ENCODE measurements around the gene TNMD.
"Not testable (repeated sequence)": the region's sequence is repeated elsewhere in the genome, so short reads cannot be mapped to it uniquely, and the experiment has no call there.

Gene TNMD
- 0 reads per million in 3 donors for total RNA-seq

DNA sequence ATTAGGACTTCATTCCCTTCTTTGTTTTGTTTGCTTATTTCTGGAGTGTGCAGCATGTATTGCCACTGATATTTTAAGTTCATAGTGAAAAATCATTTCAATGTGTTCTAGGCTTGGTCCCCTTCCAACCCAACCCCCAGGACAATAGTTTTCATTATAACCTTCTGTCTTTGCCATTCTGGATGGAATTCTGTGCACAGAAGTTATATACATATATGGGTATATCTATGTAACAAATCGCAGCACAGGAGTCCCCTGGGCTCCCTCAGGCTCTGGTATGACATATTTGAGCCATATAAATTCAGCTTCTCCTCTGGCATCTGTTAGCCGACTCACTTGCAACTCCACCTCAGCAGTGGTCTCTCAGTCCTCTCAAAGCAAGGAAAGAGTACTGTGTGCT is at the start of gene TNMD:
TNMD (plus strand) TSS at position 326 of the 400 bp plus-strand sequence. CDS start 83 bp downstream, outside the sequence.
- H3K27me3 ChIP-seq (replicated peaks; ENCODE audit: control insufficient read depth, insufficient read depth, low read length, poor library complexity, severe bottlenecking), result no peaks in the 10 kb centered on the region
- H3K9me3 ChIP-seq (ENCODE audit: control insufficient read depth, low read length), result no peaks in the 10 kb centered on the region
- H3K27ac ChIP-seq (ENCODE audit: insufficient read depth, low read length, poor library complexity, severe bottlenecking), result no peak within 1 kb of the TSS
- H3K36me3 ChIP-seq (ENCODE audit: control insufficient read depth, insufficient read depth, low read length), result no peaks in the 10 kb centered on the region
- no peak for DNase-seq
- no peak within 1 kb of the TSS for H3K4me3 ChIP-seq (ENCODE audit: insufficient read depth, low read depth, low read length, poor library complexity, severe bottlenecking)
- no peaks in the 10 kb centered on the region for H3K4me1 ChIP-seq (ENCODE audit: control insufficient read depth, insufficient read depth, low read length, poor library complexity, severe bottlenecking)

DNA sequence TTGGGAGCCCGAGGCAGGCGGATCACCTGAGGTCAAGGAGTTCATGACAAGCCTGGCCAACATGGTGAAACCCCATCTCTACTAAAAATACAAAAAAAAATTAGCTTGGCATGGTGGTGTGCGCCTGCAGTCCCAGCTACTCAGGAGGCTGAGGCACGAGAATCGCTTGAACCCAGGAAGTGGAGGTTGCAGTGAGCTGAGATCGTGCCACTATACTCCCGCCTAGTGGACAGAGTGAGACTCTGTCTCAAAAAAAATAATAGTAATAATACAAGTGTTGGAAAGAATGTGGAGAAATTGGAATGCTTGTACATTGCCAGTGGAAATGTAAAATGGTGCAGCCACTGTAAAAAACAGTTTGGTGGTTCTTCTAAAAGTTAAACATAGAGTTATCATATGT is 19.2 kb upstream of the TNMD start:
- not testable (repeated sequence) for DNase-seq; H3K4me1 ChIP-seq (ENCODE audit: control insufficient read depth, insufficient read depth, low read length, poor library complexity, severe bottlenecking); H3K9me3 ChIP-seq (ENCODE audit: control insufficient read depth, low read length); H3K4me3 ChIP-seq (ENCODE audit: insufficient read depth, low read depth, low read length, poor library complexity, severe bottlenecking); H3K27me3 ChIP-seq (replicated peaks; ENCODE audit: control insufficient read depth, insufficient read depth, low read length, poor library complexity, severe bottlenecking); H3K27ac ChIP-seq (ENCODE audit: insufficient read depth, low read length, poor library complexity, severe bottlenecking); H3K36me3 ChIP-seq (ENCODE audit: control insufficient read depth, insufficient read depth, low read length)

DNA sequence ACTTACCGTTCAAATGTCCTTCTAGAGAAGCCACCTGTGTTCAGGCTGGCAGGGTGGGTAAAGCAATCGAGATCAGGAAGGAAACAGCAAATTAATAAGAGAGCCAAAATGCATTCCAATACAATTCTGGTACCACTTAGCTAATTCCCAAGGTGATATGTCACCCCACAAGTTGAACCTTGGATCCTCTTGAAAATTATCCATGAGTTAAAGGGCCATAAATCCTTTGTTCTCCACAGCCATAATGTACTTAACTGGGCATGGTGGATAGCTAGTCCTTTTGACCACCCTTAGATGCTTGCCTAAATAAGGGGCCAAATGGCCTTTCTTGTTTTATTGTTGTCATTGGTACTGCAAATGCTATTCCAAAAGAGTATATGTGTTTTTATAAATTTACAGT is 2.0 kb downstream of the TNMD start:
- no peaks in the 10 kb centered on the region for H3K4me1 ChIP-seq (ENCODE audit: control insufficient read depth, insufficient read depth, low read length, poor library complexity, severe bottlenecking)

DNA sequence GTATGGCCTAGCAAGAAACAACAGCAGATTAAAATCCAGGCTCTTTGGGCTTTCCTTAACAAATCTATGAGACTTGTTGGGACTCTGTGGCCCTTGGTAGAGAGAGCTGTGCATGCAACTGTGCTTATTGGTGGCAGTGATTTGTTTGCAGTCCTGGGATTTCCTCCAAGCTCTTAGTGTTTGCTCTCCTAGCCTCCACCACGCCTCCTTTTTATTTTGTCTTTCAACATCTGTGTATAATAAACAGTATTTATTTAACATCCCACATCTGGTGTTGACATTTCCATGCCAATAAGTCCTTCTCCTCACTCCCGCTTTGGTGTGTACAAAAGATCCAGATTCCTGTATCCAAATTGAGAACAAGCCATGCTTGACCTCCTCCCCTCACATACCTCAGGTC is 3.1 kb downstream of the TNMD start:
- no peaks in the 10 kb centered on the region for H3K36me3 ChIP-seq (ENCODE audit: control insufficient read depth, insufficient read depth, low read length)
- no peaks in the 10 kb centered on the region for H3K4me1 ChIP-seq (ENCODE audit: control insufficient read depth, insufficient read depth, low read length, poor library complexity, severe bottlenecking)
- no peak for DNase-seq
- no peaks in the 10 kb centered on the region for H3K9me3 ChIP-seq (ENCODE audit: control insufficient read depth, low read length)
- H3K4me3 ChIP-seq (ENCODE audit: insufficient read depth, low read depth, low read length, poor library complexity, severe bottlenecking), result no peak overlapping the region
- H3K27ac ChIP-seq (ENCODE audit: insufficient read depth, low read length, poor library complexity, severe bottlenecking), result no peak overlapping the region
- no peaks in the 10 kb centered on the region for H3K27me3 ChIP-seq (replicated peaks; ENCODE audit: control insufficient read depth, insufficient read depth, low read length, poor library complexity, severe bottlenecking)

More for the DNA sequence above, 2.0 kb downstream of the TNMD start:
- no peak for DNase-seq
- H3K4me3 ChIP-seq (ENCODE audit: insufficient read depth, low read depth, low read length, poor library complexity, severe bottlenecking), result no peak overlapping the region
- H3K27me3 ChIP-seq (replicated peaks; ENCODE audit: control insufficient read depth, insufficient read depth, low read length, poor library complexity, severe bottlenecking), result no peaks in the 10 kb centered on the region
- H3K9me3 ChIP-seq (ENCODE audit: control insufficient read depth, low read length), result no peaks in the 10 kb centered on the region
- H3K36me3 ChIP-seq (ENCODE audit: control insufficient read depth, insufficient read depth, low read length), result no peaks in the 10 kb centered on the region
- no peak overlapping the region for H3K27ac ChIP-seq (ENCODE audit: insufficient read depth, low read length, poor library complexity, severe bottlenecking)

DNA sequence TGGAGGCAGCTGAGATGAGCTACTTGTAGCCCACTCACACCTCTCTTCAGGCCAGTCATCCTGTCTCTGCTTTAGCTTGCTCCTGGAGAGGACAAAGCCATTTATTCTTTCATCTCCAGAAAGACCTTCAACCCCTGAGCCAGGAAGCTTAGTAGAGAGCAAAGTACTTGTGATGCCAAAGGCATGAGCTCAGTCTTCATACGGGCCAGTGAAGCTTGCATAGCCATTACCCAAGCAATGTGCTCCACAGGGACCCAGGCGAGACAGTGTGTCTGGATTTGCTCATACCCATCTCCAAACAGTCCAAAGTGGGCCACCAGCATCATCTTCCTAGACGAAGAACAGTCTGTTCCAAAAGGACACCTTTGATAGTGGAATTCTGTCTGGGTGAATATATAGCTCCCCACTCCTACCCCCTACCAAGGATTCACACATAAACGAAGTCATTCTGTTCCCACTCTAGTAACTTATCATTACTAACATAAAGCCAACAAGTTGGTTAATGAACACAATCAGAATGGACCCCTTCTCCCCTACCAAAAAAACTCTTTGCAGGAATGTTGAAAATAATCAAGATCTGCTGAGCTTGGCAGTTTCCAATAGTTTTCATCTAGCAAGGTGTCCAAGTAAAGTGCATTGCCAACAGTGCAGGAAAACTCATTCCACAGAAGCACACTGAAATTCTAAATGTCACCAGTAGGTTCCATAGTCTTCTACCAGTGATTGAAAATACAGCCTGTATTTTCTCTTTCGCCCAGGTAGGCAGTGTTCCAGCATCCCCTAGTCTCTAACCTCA is 6.7 kb downstream of the TNMD start:
- Histone ChIP-seq H3K36me3 (ENCODE audit: control insufficient read depth, insufficient read depth, low read length) (no peaks in the 10 kb centered on the region), H3K9me3 (ENCODE audit: control insufficient read depth, low read length) (no peaks in the 10 kb centered on the region), H3K27me3 (replicated peaks; ENCODE audit: control insufficient read depth, insufficient read depth, low read length, poor library complexity, severe bottlenecking) (no peaks in the 10 kb centered on the region), H3K4me1 (ENCODE audit: control insufficient read depth, insufficient read depth, low read length, poor library complexity, severe bottlenecking) (no peaks in the 10 kb centered on the region), H3K4me3 (ENCODE audit: insufficient read depth, low read depth, low read length, poor library complexity, severe bottlenecking) (no peak overlapping the region), H3K27ac (ENCODE audit: insufficient read depth, low read length, poor library complexity, severe bottlenecking) (no peak overlapping the region)
- DNase-seq, result no peak

DNA sequence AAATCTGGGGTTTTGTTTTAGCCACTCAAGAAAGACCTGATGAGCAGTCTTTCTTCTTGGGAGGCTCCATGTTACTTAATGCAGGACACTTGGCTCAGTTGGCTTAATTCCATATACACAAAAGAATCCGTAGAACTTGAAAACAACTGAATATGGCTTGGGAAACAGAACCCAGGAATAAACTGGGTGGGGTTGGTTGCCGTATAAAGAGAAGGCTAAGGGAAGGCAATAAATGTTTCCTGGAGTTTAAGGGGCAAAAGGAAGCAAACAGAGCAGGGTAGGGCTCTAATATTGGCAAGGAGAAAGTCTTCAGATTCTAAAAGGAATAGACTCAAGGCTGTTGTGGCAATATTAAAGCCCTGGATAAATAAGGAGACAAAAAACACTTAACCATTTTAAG is 8.4 kb downstream of the TNMD start:
- no peak overlapping the region for H3K27ac ChIP-seq (ENCODE audit: insufficient read depth, low read length, poor library complexity, severe bottlenecking)
- no peaks in the 10 kb centered on the region for H3K36me3 ChIP-seq (ENCODE audit: control insufficient read depth, insufficient read depth, low read length)
- no peak overlapping the region for H3K4me3 ChIP-seq (ENCODE audit: insufficient read depth, low read depth, low read length, poor library complexity, severe bottlenecking)
- DNase-seq, result no peak
- no peaks in the 10 kb centered on the region for H3K4me1 ChIP-seq (ENCODE audit: control insufficient read depth, insufficient read depth, low read length, poor library complexity, severe bottlenecking)
- no peaks in the 10 kb centered on the region for H3K9me3 ChIP-seq (ENCODE audit: control insufficient read depth, low read length)
- no peaks in the 10 kb centered on the region for H3K27me3 ChIP-seq (replicated peaks; ENCODE audit: control insufficient read depth, insufficient read depth, low read length, poor library complexity, severe bottlenecking)

DNA sequence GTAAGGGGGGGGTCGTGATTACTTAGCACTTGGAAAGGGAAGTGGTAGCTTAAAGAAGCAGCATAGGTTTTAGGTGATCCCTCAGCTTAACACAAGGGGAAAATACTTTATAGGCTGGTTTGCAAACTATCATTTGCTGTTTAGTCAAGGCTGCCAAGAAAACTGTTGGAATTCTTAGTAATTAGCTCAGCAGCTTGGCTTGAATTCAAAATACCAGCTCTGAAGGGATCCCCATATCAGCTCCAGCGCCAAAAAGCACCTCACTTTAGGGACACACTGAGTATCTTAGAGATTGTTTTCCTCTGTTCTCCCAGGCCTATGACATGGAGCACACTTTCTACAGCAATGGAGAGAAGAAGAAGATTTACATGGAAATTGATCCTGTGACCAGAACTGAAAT is 8.8 kb downstream of the TNMD start:
- H3K9me3 ChIP-seq (ENCODE audit: control insufficient read depth, low read length), result no peaks in the 10 kb centered on the region
- H3K27me3 ChIP-seq (replicated peaks; ENCODE audit: control insufficient read depth, insufficient read depth, low read length, poor library complexity, severe bottlenecking), result no peaks in the 10 kb centered on the region
- no peak overlapping the region for H3K4me3 ChIP-seq (ENCODE audit: insufficient read depth, low read depth, low read length, poor library complexity, severe bottlenecking)

DNA sequence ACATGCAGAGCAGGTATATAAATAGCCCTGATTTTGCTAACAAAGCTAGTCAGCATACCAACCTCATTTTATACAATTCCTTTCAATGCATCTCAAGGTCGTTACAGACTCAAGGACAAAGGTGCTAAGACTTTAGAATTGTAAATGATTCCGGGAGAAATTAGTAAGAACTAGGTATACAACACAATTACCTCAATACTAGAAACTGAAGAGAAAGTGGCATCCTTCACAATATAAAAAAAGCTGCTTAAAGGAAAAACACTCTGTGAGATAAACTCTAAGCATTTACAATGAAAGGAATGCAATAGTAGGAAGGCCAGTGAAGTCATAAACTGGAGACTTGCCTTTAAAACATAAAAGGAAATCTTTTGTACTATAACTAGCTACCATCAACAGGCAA is 11.9 kb downstream of the TNMD start:
- Histone ChIP-seq H3K27ac (ENCODE audit: insufficient read depth, low read length, poor library complexity, severe bottlenecking) (no peak overlapping the region), H3K27me3 (replicated peaks; ENCODE audit: control insufficient read depth, insufficient read depth, low read length, poor library complexity, severe bottlenecking) (no peaks in the 10 kb centered on the region), H3K4me1 (ENCODE audit: control insufficient read depth, insufficient read depth, low read length, poor library complexity, severe bottlenecking) (no peaks in the 10 kb centered on the region), H3K36me3 (ENCODE audit: control insufficient read depth, insufficient read depth, low read length) (no peaks in the 10 kb centered on the region), H3K4me3 (ENCODE audit: insufficient read depth, low read depth, low read length, poor library complexity, severe bottlenecking) (no peak overlapping the region), H3K9me3 (ENCODE audit: control insufficient read depth, low read length) (no peaks in the 10 kb centered on the region)
- no peak for DNase-seq

More for the DNA sequence above, 8.8 kb downstream of the TNMD start:
- no peaks in the 10 kb centered on the region for H3K4me1 ChIP-seq (ENCODE audit: control insufficient read depth, insufficient read depth, low read length, poor library complexity, severe bottlenecking)
- H3K36me3 ChIP-seq (ENCODE audit: control insufficient read depth, insufficient read depth, low read length), result no peaks in the 10 kb centered on the region
- no peak for DNase-seq
- no peak overlapping the region for H3K27ac ChIP-seq (ENCODE audit: insufficient read depth, low read length, poor library complexity, severe bottlenecking)

DNA sequence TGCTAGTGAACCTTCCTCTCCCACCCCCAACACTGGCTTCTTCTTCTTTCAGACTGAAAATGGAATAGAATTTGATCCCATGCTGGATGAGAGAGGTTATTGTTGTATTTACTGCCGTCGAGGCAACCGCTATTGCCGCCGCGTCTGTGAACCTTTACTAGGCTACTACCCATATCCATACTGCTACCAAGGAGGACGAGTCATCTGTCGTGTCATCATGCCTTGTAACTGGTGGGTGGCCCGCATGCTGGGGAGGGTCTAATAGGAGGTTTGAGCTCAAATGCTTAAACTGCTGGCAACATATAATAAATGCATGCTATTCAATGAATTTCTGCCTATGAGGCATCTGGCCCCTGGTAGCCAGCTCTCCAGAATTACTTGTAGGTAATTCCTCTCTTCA is 14.7 kb downstream of the TNMD start:
- no peaks in the 10 kb centered on the region for H3K4me1 ChIP-seq (ENCODE audit: control insufficient read depth, insufficient read depth, low read length, poor library complexity, severe bottlenecking)
- H3K9me3 ChIP-seq (ENCODE audit: control insufficient read depth, low read length), result no peaks in the 10 kb centered on the region
- no peaks in the 10 kb centered on the region for H3K36me3 ChIP-seq (ENCODE audit: control insufficient read depth, insufficient read depth, low read length)
- no peak overlapping the region for H3K27ac ChIP-seq (ENCODE audit: insufficient read depth, low read length, poor library complexity, severe bottlenecking)
- no peak overlapping the region for H3K4me3 ChIP-seq (ENCODE audit: insufficient read depth, low read depth, low read length, poor library complexity, severe bottlenecking)
- no peak for DNase-seq
- no peaks in the 10 kb centered on the region for H3K27me3 ChIP-seq (replicated peaks; ENCODE audit: control insufficient read depth, insufficient read depth, low read length, poor library complexity, severe bottlenecking)

DNA sequence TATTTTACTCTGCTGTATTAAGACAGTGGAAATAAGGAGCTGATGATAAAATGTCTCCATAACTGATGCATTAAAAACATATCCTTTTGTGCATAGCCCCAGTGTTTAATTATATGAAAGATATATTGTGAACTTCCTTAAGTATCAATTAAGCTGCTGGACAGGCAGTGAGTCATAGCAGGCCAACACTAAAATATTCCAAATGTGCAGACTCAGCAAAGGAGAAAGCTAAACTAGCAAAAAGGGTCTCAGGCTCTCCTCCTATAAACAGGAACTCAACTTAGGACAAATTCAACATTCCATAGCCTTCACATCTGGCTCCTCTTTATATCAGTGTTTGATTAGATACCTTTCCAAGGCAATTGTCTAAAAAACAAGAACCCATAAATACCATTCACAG is 15.6 kb downstream of the TNMD start:
- Histone ChIP-seq H3K27me3 (replicated peaks; ENCODE audit: control insufficient read depth, insufficient read depth, low read length, poor library complexity, severe bottlenecking) (no peaks in the 10 kb centered on the region), H3K4me1 (ENCODE audit: control insufficient read depth, insufficient read depth, low read length, poor library complexity, severe bottlenecking) (no peaks in the 10 kb centered on the region), H3K9me3 (ENCODE audit: control insufficient read depth, low read length) (no peaks in the 10 kb centered on the region), H3K36me3 (ENCODE audit: control insufficient read depth, insufficient read depth, low read length) (no peaks in the 10 kb centered on the region), H3K4me3 (ENCODE audit: insufficient read depth, low read depth, low read length, poor library complexity, severe bottlenecking) (no peak overlapping the region), H3K27ac (ENCODE audit: insufficient read depth, low read length, poor library complexity, severe bottlenecking) (no peak overlapping the region)
- no peak for DNase-seq

Data from effector memory CD4-positive, alpha-beta T cell (primary cell).